ENCODE measurements around the gene NEMP1. TPM values are rescaled to one million over a fixed set of nuclear protein-coding genes. Genes with fewer than 3 reads are reported as not detected.
"Not testable (repeated sequence)": the region's sequence is repeated elsewhere in the genome, so short reads cannot be mapped to it uniquely, and the experiment has no call there.

The NEMP1 gene
- total RNA-seq, 1 donor from 2014 or later = 16.5 TPM

- DNase-seq = no peak
These were observed 21.4 kb downstream of the NEMP1 start for GRCh38 chr12:57057067-57057751.

GRCh38 chr12:57055824-57056223 is 22.8 kb downstream of the NEMP1 start:
- no peak for DNase-seq

- not testable (repeated sequence) for DNase-seq
These were observed 24.7 kb downstream of the NEMP1 start for GRCh38 chr12:57053901-57054300.

- DNase-seq = not testable (repeated sequence)
These were observed 25.4 kb downstream of the NEMP1 start for GRCh38 chr12:57053146-57053545.

- DNase-seq = no peak
These were observed 27.6 kb downstream of the NEMP1 start for GRCh38 chr12:57051011-57051410.

GRCh38 chr12:57049890-57050289 is 28.7 kb downstream of the NEMP1 start, which contains the start of gene MYO1A:
TSS of gene MYO1A (minus strand) at chr12:57050129. CDS start at chr12:57048323, 1,806 bp downstream.
- no peak for DNase-seq

- DNase-seq = no peak
These were observed 29.5 kb downstream of the NEMP1 start for GRCh38 chr12:57049119-57049446.

- no peak for DNase-seq
These were observed 30.0 kb downstream of the NEMP1 start for GRCh38 chr12:57048423-57049118.

- no peak for DNase-seq
These were observed 30.6 kb downstream of the NEMP1 start for GRCh38 chr12:57047981-57048380.

- no peak for DNase-seq
These were observed 31.4 kb downstream of the NEMP1 start for GRCh38 chr12:57046947-57047890.

- peak; percentile 79 for DNase-seq
These were observed 32.4 kb downstream of the NEMP1 start for GRCh38 chr12:57046086-57046791.

- DNase-seq = no peak
These were observed 33.7 kb downstream of the NEMP1 start for GRCh38 chr12:57044889-57045288.

GRCh38 chr12:57044468-57044867 is 34.1 kb downstream of the NEMP1 start:
- DNase-seq = no peak

- DNase-seq = no peak
These were observed 35.9 kb downstream of the NEMP1 start for GRCh38 chr12:57042695-57043094.

- DNase-seq = peak; percentile 37
These were observed 37.8 kb downstream of the NEMP1 start for GRCh38 chr12:57040750-57041149.

GRCh38 chr12:57040211-57040610 is 38.4 kb downstream of the NEMP1 start:
- no peak for DNase-seq

GRCh38 chr12:57039016-57039798 is 39.4 kb downstream of the NEMP1 start:
- no peak for DNase-seq

GRCh38 chr12:57037264-57037663 is 41.3 kb downstream of the NEMP1 start:
- DNase-seq = no peak

- DNase-seq = no peak
These were observed 45.2 kb downstream of the NEMP1 start for GRCh38 chr12:57033431-57033830.

GRCh38 chr12:57031789-57032188 is 46.8 kb downstream of the NEMP1 start:
- DNase-seq = no peak

GRCh38 chr12:57031138-57031725 is 47.4 kb downstream of the NEMP1 start:
- DNase-seq = peak; percentile 61

Data from tongue (tissue), 2 donors.